ENCODE results near the gene PRAMEF10.
"Not testable (repeated sequence)": the region's sequence is repeated elsewhere in the genome, so short reads cannot be mapped to it uniquely, and the experiment has no call there.

DNA sequence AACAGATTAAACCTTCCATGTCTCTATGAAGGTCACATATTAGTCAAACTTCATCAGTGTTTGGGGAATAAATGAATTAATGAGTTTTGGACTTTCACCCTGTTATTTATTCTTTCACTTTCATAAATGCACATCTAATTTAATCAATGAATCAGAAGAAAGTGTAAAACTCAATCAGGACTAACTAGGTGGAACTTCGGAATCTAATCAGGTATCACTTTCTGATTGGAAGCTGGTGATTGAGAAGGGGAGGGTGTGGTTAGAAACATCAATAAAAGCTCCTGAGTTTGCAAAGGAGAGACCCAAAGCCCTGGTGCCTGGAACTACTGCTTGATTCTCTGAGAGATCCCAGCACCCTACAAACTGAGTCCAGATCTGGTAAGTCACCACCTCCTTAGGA is 18.2 kb upstream of the PRAMEF10 start, which contains the start of gene PRAMEF7:
- TF ChIP-seq, protein P1, sequence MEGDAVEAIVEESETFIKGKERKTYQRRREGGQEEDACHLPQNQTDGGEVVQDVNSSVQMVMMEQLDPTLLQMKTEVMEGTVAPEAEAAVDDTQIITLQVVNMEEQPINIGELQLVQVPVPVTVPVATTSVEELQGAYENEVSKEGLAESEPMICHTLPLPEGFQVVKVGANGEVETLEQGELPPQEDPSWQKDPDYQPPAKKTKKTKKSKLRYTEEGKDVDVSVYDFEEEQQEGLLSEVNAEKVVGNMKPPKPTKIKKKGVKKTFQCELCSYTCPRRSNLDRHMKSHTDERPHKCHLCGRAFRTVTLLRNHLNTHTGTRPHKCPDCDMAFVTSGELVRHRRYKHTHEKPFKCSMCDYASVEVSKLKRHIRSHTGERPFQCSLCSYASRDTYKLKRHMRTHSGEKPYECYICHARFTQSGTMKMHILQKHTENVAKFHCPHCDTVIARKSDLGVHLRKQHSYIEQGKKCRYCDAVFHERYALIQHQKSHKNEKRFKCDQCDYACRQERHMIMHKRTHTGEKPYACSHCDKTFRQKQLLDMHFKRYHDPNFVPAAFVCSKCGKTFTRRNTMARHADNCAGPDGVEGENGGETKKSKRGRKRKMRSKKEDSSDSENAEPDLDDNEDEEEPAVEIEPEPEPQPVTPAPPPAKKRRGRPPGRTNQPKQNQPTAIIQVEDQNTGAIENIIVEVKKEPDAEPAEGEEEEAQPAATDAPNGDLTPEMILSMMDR (IDR thresholded peaks at IDR 0.05), result not testable (repeated sequence)
- TF ChIP-seq POLR2A (IDR thresholded peaks at IDR 0.05), result not testable (repeated sequence)
